Activated CD8-positive, alpha-beta T cell treated with anti-CD3 and anti-CD28 coated beads, Interleukin-2, amount 10 ng/mL, durations not matched to agents 7 days and 5 days (primary cell): ENCODE data around the gene PRSS16. TPM values are rescaled to one million over a fixed set of nuclear protein-coding genes. Genes with fewer than 3 reads are reported as not detected.
A peak's percentile ranks its signal among the peaks of the same experiment; 100 is the strongest.

Experiments used
- ATAC-seq: fragments of 150-1000 bp; cut with Tn5 transposase; one replicate; pipeline ENCODE4 v1.10.0; 2021; ENCODE audit warnings: moderate library complexity
- CTCF ChIA-PET: fragments of 350-600 bp; sonication (Branson Sonifier 250); formaldehyde crosslinking; loops from one replicate; lab custom pipeline; 2021; ENCODE audit warnings: antibody characterized with exemption; lab: Charles Lee
- POLR2A ChIA-PET: fragments of 350-600 bp; sonication (Branson Sonifier 250); formaldehyde crosslinking; loops from one replicate; lab custom pipeline; 2021; ENCODE audit warnings: antibody characterized with exemption; lab: Charles Lee
- DNase-seq: peaks from one replicate; pipeline ENCODE4 v3.0.0-alpha.2; 2020
- H3K27ac Mint-ChIP-seq: one replicate; pipeline ENCODE4 v1.8.0; 2021; ENCODE audit warnings: mild to moderate bottlenecking, mixed read lengths
- H3K27me3 Mint-ChIP-seq: one replicate; pipeline ENCODE4 v1.8.0; 2021; ENCODE audit warnings: low read depth, mixed read lengths
- H3K36me3 Mint-ChIP-seq: one replicate; pipeline ENCODE4 v1.8.0; 2021; ENCODE audit warnings: low read depth, mixed read lengths
- H3K4me1 Mint-ChIP-seq: one replicate; pipeline ENCODE4 v1.8.0; 2021; ENCODE audit warnings: low read depth, mixed read lengths
- H3K4me3 Mint-ChIP-seq: one replicate; pipeline ENCODE4 v1.8.0; 2021; ENCODE audit warnings: mild to moderate bottlenecking, mixed read lengths
- H3K9me3 Mint-ChIP-seq: one replicate; pipeline ENCODE4 v1.8.0; 2022; ENCODE audit warnings: mixed read lengths; ENCODE audit not compliant: insufficient read depth
- total RNA-seq, 2 experiments: library from RNA; stranded (reverse); gene quantifications; one replicate each; pipeline ENCODE4 v1.2.3, GENCODE V29; 2021

PRSS16 gene
- total RNA-seq, 2 experiments from 2014 or later, result 0.81 to 0.82 TPM

DNA sequence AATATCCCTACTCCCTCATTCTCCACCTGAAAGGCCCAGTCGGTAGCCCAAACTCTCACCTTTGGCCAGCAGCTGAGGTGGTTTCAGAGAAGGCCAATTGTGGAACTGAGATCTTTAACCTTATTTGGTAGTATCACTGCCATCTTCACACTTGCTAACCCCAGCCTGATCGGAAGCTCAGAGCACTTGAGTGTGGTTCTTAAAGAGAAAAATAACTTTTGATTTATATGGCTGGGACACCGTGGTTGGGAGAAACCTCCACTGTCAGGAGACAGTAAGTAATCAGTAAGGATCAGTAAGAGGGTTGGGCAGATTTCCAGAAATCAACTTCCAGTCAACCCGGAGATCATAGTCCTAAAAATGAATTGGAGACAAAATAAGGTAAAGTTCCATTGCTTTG lies 22.8 kb upstream of the PRSS16 start:
- no peak for DNase-seq
- Mint-ChIP-seq H3K27me3 (peaks cover 38% of the 10 kb centered on the region), H3K36me3 (no peaks in the 10 kb centered on the region), H3K4me1 (no peaks in the 10 kb centered on the region), H3K4me3 (no peak overlapping the region), H3K27ac (no peak overlapping the region), H3K9me3 (no peaks in the 10 kb centered on the region)
- CTCF ChIA-PET, result no interaction called here
- no peak for ATAC-seq
- POLR2A ChIA-PET, result no interaction called here

GRCh38 chr6:27228963-27229477 lies 18.5 kb upstream of the PRSS16 start:
- peaks cover 45% of the 10 kb centered on the region for H3K27me3 Mint-ChIP-seq
- H3K9me3 Mint-ChIP-seq, result peaks cover 4% of the 10 kb centered on the region
- peaks cover 4% of the 10 kb centered on the region for H3K4me1 Mint-ChIP-seq
- ATAC-seq, result no peak
- ChIA-PET CTCF (no interaction called here), POLR2A (no interaction called here)
- H3K36me3 Mint-ChIP-seq, result peaks cover 2% of the 10 kb centered on the region
- H3K4me3 Mint-ChIP-seq, result no peak overlapping the region
- no peak for DNase-seq
- H3K27ac Mint-ChIP-seq, result no peak overlapping the region

DNA sequence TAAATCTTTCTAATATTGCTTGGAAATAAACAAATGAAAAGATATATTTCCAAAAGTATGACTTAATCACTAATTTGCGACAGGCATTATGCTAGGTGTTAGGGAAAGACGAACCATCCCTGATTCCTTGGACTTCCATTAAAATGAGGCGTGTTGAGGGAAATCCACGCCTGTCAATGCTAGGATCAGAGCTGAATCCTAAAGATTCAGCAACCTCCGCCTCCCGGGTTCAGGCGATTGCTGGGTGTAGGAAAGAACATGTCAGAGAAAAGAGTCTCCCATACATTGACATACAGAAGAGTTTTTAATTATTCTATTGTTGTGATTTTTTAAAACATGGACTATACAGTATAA lies 16.8 kb upstream of the PRSS16 start:
- H3K27me3 Mint-ChIP-seq, result peaks cover 40% of the 10 kb centered on the region
- peaks cover 4% of the 10 kb centered on the region for H3K9me3 Mint-ChIP-seq
- DNase-seq, result no peak
- no peak overlapping the region for H3K4me3 Mint-ChIP-seq
- ChIA-PET CTCF (no interaction called here), POLR2A (no interaction called here)
- no peak for ATAC-seq
- peaks cover 2% of the 10 kb centered on the region for H3K36me3 Mint-ChIP-seq
- H3K27ac Mint-ChIP-seq, result no peak overlapping the region
- H3K4me1 Mint-ChIP-seq, result peaks cover 12% of the 10 kb centered on the region

GRCh38 chr6:27234576-27234975 lies 12.9 kb upstream of the PRSS16 start:
- CTCF ChIA-PET, result interaction anchor here (1.2 kb wide), 1 partner anchor 17 kb away, joined by 3 read pairs; no protein-coding TSS in a partner anchor
- Mint-ChIP-seq H3K27ac (no peak overlapping the region), H3K9me3 (peaks cover 8% of the 10 kb centered on the region), H3K4me1 (peaks cover 31% of the 10 kb centered on the region), H3K36me3 (peaks cover 7% of the 10 kb centered on the region), H3K4me3 (peak overlapping the region; percentile 34), H3K27me3 (peaks cover 52% of the 10 kb centered on the region)
- DNase-seq (no peak), ATAC-seq (no peak)
- POLR2A ChIA-PET, result interaction anchor here (0.7 to 1.3 kb wide), 2 partner anchors 17 to 29 kb away, joined by 3 to 4 read pairs; no protein-coding TSS in a partner anchor

DNA sequence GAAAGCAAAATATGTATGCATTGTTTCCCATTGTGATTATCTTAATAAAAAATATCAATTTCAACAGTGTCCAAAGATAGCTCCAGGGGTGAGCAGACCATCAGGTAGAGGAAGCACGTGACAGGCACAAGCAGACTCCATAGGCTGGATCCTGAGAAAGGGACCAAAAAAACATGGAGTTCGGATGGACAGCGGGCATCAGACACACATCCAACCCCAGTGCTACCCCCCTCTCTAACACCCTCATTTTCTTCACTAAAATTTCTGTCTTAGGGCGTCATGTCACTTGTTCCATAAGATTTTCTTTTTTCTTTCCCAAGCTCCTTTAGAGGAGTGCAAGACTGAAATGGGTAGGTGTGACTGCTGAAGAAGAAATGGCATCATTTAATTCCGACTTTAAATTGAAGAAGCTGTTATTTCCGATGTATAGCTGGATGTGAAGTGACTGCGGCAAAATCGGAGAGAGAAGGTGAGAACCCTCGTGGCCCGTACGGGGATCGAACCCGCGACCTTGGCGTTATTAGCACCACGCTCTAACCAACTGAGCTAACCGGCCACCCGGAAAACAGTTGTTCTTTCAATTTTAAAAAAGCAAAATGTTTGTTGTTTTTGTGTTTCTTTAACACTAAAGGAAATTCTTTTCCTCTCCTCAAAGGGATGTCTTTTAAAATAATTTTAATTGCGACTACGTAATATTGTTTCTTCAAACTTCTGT lies 10.3 kb upstream of the PRSS16 start:
- Mint-ChIP-seq H3K4me1 (peaks cover 27% of the 10 kb centered on the region), H3K9me3 (peaks cover 5% of the 10 kb centered on the region), H3K27ac (peak overlapping the region; percentile 32), H3K4me3 (peak overlapping the region; percentile 62), H3K27me3 (peaks cover 45% of the 10 kb centered on the region), H3K36me3 (peaks cover 4% of the 10 kb centered on the region)
- ATAC-seq (peak; percentile 30), DNase-seq (peak; percentile 64)
- ChIA-PET CTCF (interaction anchor here (1.0 to 1.4 kb wide), 2 partner anchors 15 to 535 kb away, joined by 3 to 5 read pairs; no protein-coding TSS in a partner anchor), POLR2A (no interaction called here)

DNA sequence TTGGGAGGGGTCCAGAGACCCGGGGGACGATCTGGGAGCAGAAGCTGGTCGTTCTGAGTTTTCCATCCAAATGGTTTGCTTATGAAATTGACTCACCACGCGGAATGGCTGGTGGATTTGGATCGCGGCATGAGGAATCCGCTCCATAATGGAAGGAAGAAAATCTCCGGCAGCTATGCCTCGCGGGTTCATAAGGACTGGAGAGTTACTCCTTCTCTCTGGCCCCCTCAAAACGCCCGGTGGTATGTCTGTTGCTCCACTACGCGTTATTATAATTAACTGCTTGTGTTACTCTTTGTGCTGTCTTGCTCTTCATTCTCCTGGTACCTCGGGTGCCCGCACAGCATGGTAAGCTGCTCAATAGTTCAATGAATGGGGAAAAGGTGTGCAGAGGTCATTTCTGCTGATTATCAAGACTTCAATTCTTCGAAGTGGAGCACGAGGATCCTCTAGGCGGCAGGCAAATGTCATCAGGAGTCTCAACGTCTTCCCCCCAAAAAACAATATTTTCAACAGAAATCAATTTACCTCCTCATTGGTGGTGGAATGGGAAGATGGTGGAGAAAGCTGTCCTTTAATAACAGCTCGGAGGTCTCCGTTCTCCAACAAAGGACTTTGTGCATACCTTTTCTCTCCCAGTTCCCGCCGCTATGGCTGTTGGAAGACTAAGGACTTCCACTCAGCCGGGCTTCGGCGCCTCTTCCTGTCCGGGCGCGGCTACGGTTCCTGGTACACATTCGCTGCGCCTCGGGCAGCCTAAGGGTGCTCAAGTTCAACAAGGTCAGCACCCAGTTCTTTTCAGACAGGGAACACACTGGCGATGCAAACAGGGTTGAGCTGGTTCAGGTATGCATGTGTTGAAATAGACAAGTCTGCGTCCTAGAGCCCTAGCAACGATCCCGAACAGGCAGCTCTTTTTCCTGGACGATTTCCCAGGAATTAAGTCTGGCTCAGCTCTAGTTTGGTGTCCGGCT lies 9.2 kb upstream of the PRSS16 start:
- CTCF ChIA-PET, result interaction anchor here (0.6 to 1.4 kb wide), 4 partner anchors 14 to 1315 kb away, joined by 3 to 5 read pairs (median 3); no protein-coding TSS in a partner anchor
- no peak overlapping the region for H3K27ac Mint-ChIP-seq
- POLR2A ChIA-PET, result no interaction called here
- peaks cover 4% of the 10 kb centered on the region for H3K36me3 Mint-ChIP-seq
- peaks cover 5% of the 10 kb centered on the region for H3K9me3 Mint-ChIP-seq
- peak overlapping the region; percentile 62 for H3K4me3 Mint-ChIP-seq
- peaks cover 52% of the 10 kb centered on the region for H3K27me3 Mint-ChIP-seq
- DNase-seq, result no peak
- peak; percentile 48 for ATAC-seq
- peaks cover 27% of the 10 kb centered on the region for H3K4me1 Mint-ChIP-seq

DNA sequence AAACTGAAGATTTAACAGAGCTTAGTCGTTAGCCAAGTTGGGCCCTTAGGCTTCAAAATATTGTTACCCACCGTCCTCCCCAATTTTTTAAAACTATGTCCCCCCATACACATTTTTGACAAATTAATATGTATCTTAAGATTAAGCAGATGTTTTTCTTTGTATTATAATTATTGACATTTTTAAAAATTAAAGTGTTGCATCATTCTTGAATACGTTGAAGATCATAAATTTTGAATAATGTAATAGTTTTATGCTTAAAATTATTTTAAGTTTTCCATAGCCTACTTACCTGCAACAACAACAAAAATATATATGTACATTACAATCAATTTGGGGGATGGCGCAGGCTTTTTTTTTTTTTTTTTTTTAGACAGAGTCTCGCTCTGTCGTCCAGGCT lies 8.2 kb upstream of the PRSS16 start:
- DNase-seq (no peak), ATAC-seq (no peak)
- Mint-ChIP-seq H3K4me1 (peaks cover 27% of the 10 kb centered on the region), H3K36me3 (peaks cover 4% of the 10 kb centered on the region), H3K9me3 (peaks cover 5% of the 10 kb centered on the region), H3K27ac (no peak overlapping the region), H3K4me3 (no peak overlapping the region), H3K27me3 (peaks cover 50% of the 10 kb centered on the region)
- ChIA-PET CTCF (no interaction called here), POLR2A (no interaction called here)

DNA sequence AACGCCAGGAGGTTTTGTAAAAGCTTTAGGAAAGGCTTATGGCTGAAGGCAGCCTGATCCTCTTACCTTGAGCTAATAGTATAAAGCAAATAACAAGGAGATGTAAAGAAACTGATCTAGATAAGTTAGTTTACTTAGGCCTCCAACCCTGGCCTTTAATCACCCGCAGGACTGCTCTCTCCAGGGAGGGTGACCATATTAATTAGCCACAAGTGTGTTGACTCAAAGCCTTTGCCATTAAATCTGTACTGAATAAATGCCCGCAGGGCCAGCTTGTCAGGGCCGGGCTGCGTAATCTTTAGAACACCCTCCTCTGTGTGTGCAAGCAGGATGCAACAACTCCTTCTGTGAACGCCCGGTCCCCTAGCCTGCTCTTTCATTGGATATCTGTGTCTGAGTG lies 6.1 kb upstream of the PRSS16 start:
- ChIA-PET CTCF (no interaction called here), POLR2A (no interaction called here)
- Mint-ChIP-seq H3K27ac (no peak overlapping the region), H3K4me1 (peaks cover 19% of the 10 kb centered on the region), H3K27me3 (peaks cover 45% of the 10 kb centered on the region), H3K4me3 (no peak overlapping the region), H3K36me3 (peaks cover 4% of the 10 kb centered on the region), H3K9me3 (peaks cover 4% of the 10 kb centered on the region)
- ATAC-seq (no peak), DNase-seq (no peak)

GRCh38 chr6:27242589-27243265 lies 4.8 kb upstream of the PRSS16 start:
- ATAC-seq (no peak), DNase-seq (no peak)
- no peak overlapping the region for H3K27ac Mint-ChIP-seq
- H3K9me3 Mint-ChIP-seq, result no peaks in the 10 kb centered on the region
- ChIA-PET POLR2A (no interaction called here), CTCF (interaction anchor here (1.2 kb wide), 1 partner anchor 510 kb away, joined by 3 read pairs; no protein-coding TSS in a partner anchor)
- peaks cover 2% of the 10 kb centered on the region for H3K36me3 Mint-ChIP-seq
- H3K4me1 Mint-ChIP-seq, result peaks cover 11% of the 10 kb centered on the region
- H3K4me3 Mint-ChIP-seq, result no peak overlapping the region
- peaks cover 37% of the 10 kb centered on the region for H3K27me3 Mint-ChIP-seq

DNA sequence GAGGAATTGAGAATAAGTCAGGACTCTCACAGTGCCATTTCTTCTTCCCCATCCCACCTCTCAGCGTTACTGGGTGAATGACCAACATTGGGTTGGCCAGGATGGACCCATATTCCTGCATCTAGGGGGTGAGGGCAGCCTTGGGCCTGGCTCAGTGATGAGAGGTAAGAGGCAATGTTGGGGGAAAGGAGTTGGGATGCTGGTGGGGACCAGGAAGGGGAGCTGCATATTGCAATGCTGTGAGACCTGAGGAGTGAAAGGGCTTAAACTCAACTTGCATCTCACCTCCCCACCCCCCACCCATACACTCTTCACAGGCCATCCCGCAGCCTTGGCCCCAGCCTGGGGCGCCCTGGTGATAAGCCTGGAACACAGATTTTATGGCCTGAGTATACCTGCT lies 1.3 kb downstream of the PRSS16 start:
- H3K36me3 Mint-ChIP-seq, result no peaks in the 10 kb centered on the region
- ChIA-PET POLR2A (no interaction called here), CTCF (no interaction called here)
- H3K9me3 Mint-ChIP-seq, result no peaks in the 10 kb centered on the region
- DNase-seq, result no peak
- no peak overlapping the region for H3K4me3 Mint-ChIP-seq
- no peak for ATAC-seq
- peaks cover 15% of the 10 kb centered on the region for H3K4me1 Mint-ChIP-seq
- peaks cover 41% of the 10 kb centered on the region for H3K27me3 Mint-ChIP-seq
- no peak overlapping the region for H3K27ac Mint-ChIP-seq
